GM19463 (cell line): ENCODE data around the gene PRSS50.
"Not testable (repeated sequence)": the region's sequence is repeated elsewhere in the genome, so short reads cannot be mapped to it uniquely, and the experiment has no call there.

Experiments
- ATAC-seq: cut with Tn5 transposase; IDR thresholded peaks from one replicate; pipeline ENCODE4 v1.9.1; 2021; ENCODE audit warnings: mild to moderate bottlenecking, moderate library complexity; ENCODE audit not compliant: unreplicated experiment

Gene PRSS50

DNA sequence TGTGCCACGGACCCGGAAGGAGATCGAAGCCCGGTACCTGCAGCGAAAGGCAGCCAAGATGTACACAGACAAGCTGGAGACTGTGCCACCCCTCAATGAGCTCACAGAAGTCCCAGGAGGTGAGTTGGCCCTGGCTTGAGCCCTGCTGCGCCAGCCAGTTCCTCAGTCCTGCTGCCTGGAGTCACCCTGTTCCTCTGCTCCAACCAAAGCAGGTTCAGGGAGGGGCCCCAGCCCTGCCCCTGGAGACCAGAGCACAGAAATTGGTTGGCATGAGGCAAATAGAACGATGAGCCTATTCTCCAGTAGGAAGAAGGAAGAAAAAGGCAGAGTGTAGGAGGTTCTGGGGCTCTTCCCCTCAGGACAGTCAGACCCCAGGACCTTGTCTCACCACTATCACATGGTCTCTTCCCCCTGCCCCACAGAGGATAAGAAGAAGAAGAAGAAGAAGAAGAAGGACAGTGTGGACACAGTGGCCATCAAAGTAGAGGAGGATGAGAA lies 8.5 kb downstream of the PRSS50 start:
- no peak for ATAC-seq

DNA sequence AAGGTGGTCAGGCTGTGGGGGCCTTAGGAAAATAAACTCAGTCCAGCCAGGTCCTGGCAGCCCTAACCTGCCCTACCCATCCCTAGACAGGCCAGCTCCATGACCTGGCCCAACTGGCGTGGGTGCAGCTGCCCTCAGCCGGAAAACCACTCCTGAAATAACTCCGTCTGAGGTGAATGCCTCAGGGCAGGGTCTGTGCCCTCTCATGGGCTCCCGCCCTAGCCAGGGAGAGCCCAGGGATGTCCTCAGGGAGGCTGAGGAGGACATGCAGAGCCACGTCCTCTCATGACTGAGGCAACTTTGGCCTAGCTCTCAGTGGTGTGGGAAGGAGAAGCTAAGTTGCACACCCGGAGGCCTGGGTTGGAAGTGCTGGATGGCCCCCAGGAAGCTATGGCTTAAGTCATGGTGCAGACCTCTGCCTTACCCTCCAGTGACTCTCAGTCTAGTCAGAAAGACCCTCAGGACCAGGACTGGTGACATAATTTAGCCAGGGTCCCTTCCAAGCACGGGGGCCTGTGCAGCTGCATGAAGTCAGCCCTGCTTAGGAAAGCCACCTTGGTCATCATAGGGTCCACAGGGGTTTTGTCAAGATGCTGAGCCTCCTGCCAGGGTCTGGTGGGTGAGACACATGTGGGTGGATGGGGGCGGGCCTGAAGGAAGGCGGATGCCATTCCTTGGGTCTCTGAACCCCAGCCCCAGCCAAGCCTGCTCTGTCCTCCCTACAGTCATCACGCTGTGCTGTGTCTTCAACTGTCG lies 9.1 kb downstream of the PRSS50 start:
- no peak for ATAC-seq

DNA sequence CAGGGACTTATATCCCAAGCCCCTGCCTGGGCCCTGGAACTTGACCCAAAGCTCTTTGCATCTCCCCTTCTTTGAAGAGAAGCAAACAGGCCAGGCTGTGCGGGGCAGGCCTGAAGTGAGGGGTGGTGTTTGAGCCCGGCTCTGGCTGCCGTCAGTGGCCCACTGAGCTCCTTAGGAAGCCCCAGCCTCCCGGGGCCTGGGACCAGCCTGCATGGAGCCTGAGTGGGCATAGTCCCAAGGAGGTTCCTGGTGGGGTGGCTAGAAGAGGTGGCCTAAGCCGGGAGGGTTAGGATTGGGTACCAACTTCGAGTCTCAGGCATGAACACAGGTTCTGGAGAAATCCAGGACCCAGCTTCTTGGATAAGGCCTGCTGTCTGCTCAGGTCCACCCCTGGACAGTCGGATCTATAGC lies 10.1 kb downstream of the PRSS50 start:
- no peak for ATAC-seq

DNA sequence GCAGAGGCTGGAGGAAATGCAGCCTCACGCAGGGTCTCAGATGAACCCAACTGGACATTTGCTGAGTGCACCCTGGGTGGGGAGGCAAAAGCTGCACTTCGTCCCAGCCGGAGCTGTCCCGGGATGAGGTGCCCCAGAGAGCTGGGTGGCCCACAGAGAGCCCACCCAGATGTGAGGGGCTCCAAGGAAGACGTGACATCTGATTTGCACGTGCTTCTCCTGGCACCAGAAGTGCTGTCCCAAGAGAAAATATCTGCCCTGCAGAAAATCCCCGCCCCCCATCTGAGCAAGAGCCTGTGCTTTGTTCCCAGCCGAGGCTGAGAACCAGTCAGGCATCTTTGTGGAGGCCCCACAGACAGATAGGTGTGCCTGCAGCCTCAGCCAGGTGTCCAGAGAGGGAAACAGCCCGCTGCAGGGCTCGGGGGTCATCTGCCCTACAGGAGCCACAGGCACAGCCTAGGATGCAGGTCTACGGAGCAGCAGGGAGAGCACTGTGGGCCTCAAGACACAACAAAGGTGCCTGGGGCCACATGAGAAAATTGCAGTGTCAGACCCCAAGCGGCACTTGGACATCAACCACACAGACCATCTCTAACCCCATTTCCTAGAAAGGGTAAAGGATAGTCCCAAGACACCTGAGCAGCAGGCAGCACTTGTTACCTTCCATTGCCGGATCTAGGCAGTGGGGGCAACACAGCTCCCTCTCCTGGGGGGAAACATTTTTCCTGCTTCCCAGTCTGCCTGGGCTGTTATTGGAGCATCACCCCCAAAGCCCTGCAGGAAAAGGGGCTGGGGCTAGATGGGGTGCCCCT lies 10.7 kb downstream of the PRSS50 start:
- no peak for ATAC-seq

DNA sequence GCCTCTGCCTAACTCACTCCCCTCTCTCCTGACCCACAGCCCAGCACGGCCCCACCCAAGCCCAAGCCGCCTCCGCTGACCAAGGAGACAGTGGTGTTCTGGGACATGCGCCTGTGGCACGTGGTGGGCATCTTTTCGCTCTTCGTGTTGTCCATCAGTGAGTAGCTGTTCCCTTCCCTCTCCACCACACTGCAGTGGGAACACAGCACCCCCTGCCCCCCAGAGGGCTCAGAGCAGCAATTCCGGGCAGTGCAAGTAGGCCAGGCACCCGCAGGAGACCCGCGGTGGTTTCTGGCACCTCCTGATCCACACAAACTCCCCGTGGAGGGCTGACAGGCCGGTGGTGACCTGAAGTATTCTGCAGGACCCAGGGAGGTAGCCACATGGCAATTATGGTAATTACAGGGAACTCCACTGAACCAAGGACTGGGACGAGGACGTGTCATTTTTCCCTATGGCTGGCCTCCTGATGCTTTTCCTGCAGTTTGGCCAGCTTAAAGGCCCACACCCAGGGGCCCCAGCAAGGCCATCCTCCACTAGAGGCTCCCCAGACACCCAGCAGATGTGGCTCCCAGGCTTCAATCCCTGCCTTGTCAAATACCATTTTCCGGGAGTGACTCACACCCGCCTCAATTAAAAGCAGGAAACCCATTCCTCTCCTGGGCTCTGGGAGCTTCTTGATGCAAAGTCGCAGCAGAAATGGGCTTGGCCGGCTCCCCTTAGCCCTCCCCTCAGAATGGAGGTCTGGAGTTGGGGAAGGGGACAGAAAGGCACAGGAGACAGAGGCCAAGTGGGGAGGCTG lies 11.7 kb downstream of the PRSS50 start:
- no peak for ATAC-seq

DNA sequence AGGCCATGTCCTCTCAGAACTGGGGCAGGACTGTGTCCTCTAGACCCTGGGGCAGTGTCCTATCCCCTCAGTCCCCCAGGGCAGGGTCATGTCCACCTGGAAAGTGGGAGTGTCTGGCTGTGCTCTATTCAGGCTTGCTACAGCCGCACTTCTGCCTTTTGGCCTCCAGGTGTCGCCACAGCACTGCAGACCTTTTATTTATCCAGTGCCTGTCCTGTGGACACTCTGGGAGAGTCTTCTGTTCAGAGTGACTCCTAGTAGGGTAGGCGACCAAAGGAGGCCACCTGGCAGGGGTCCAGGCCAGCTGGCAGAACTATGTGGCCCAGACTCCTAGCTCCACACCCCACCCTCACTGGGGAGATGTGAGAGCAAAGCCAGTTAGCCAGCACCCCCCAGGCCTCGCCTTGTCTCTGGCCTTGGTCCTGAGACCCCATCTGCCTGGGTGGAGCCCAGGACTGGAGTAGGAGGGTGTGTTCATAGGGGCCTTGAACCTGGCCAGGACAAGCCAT lies 12.6 kb downstream of the PRSS50 start:
- no peak for ATAC-seq

DNA sequence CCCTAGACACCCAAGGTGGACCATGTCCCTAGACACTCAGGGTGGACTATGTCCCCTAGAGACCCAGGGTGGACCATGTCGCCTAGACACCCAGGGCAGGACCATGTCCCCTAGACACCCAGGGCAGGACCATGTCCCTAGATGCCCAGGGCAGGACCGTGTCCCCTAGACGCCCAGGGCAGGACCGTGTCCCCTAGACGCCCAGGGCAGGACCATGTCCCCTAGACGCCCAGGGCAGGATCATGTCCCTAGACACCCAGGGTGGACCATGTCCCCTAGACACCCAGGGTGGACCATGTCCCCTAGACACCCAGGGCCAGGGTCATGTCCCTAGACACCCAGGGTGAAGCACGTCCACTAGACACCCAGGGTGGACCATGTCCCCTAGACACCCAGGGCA lies 13.3 kb downstream of the PRSS50 start:
- not testable (repeated sequence) for ATAC-seq

DNA sequence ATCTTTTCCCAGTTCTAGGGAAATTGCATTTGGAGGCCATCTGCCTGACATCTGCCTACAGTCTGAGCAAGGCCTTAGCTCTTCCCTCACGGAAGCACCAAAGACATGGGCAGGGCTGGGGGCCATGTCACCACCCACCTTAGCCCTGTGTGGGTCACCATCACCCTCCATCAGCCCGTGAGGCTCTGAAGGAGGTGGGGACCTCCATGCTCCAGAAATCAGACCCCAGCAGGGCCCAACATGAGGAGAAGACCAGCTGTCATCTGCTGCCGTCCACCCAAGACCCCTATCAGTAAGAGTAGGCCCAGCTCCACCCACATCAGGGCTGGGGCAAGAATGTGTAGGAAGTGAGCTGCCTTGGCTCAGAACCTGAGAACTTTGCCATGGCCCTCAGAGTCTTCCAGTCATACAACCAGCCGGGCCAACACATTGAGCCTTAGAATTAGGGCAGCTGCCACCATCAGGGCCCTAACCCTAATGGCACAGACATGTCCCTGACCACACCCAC lies 14.6 kb downstream of the PRSS50 start:
- no peak for ATAC-seq

DNA sequence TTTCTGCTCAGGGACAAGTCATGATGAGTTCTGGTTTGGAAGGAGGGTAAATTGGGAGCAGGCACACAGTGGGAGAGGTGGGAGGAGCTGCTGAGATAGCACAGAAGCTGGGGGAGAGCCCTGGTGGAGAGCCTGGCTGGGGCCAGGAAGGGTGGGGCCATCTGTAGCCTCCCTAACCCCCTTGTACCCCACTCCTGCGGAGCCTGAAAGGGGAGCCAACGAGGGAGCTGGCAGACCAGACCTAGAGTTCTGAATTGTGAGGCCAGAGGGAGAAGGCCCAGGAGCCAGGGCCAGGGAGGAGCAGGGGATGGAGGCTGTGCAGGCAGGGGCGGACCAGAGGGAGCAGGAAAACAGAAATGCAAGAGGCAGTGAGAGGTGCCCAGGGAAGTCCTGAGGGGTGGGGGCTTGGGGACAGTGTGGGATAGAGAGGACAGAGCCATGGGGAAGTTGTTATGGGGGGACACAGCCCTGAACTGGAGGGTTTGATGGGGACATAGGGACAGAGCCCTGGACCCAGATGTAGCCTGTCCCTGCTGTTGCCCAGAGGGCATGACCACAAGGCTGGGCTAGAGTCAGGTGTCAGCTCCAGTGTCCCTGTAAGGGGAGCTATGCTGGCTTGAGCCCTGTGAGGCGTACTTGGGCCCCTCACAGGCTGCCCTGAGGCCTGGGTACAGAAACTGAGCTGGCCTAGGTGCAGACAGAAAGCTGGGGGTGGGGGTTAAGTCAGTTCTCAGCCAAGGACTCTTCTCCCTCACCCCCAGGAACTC lies 15.2 kb downstream of the PRSS50 start:
- no peak for ATAC-seq

DNA sequence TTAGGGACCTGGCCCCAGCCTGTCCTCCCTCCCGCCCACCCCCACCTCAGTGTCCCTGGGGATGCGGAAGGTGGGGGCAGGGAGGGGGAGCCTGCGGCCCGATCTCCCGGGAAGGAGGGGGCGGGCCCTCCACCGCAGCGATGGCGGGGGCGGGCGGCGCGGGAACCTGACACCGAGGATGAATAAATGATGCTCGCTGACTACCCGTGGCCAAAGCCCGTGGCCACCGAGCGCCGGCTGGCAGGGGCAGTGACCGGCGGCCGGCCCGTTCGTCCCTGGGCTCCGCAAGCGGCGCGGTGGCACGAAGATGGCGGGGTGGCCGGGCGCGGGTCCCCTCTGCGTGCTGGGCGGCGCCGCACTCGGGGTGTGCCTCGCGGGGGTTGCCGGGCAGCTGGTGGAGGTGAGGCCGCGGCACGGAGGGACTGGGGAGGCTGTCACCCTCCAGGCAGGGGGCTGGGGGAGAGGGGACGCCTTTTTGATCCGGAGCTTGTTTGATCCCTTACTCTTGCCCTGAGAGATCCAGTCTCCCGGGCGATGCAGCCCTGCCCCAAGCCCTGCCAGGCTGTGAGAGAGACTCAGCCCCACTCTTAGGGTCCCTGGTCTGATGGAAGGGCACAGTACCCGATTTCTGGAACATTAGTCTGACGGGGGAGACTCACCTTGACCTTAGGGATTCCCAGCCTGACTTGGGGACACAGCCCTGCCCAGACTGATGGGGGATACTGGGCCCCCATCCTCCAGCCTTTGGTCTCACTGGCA lies 16.3 kb downstream of the PRSS50 start, which contains the start of gene TMIE:
TSS of gene TMIE (plus strand) at position 212 of the 759 bp plus-strand sequence. CDS start at position 308, 96 bp downstream.
- ATAC-seq: no peak

DNA sequence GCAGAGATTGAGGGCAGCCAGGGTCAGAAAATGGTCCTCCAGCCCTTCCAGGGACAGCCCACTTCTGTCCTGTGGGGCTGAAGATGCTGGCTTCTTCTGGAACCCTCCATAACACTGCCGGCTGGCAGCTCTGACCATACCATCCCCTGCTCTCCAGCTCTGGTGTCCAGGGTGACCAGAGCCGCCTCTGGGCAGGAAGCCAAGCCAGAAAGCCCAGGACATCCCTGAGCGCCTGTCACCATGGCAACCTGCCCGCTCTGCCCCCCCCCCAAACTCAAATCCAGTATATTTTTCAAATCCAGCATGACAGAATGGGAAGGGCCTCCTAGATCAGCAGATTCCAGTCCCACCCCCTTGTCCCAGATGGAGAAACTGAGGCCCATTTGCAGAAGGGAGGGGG lies 16.9 kb downstream of the PRSS50 start:
- ATAC-seq: no peak

DNA sequence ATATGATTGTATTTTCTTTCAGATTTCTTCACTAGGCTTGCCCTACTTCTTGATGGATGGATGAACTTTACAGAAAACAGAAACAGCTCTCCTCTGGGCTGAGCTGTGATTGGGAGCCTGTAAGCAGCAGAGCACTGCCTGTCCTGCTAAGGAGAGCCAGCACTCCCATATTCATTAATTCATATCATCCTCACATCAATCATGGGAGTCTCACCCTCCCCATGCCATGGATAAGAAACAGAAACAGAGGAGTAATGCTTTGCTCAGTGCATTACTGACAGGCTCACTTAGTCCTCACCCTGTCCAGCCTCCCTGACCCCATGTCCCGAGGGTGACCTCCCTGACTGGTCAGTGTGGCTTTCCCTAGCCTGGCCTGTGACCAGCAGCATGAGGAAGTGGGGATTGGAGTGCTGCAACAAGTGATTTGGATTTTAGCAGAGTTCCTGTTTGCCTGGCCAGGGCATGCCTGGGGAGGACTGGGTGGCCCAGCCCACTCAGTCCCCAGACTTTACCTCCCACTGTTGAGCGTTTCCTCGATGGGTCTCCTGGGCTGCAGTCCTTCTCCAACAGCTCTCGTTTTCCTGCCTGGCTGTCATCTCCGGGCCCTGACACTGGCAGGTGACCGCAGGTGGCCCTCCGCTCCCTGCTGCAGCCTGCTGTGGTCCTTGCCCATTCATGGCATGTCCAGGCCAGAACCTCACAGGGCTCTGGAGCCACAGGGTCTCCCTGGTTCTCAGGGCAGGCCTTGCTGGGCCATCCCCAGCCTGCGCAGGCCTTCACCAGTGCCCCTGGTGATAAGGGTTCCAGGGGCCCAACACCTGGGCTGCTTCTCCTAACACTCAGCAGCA lies 17.8 kb downstream of the PRSS50 start:
- no peak for ATAC-seq

DNA sequence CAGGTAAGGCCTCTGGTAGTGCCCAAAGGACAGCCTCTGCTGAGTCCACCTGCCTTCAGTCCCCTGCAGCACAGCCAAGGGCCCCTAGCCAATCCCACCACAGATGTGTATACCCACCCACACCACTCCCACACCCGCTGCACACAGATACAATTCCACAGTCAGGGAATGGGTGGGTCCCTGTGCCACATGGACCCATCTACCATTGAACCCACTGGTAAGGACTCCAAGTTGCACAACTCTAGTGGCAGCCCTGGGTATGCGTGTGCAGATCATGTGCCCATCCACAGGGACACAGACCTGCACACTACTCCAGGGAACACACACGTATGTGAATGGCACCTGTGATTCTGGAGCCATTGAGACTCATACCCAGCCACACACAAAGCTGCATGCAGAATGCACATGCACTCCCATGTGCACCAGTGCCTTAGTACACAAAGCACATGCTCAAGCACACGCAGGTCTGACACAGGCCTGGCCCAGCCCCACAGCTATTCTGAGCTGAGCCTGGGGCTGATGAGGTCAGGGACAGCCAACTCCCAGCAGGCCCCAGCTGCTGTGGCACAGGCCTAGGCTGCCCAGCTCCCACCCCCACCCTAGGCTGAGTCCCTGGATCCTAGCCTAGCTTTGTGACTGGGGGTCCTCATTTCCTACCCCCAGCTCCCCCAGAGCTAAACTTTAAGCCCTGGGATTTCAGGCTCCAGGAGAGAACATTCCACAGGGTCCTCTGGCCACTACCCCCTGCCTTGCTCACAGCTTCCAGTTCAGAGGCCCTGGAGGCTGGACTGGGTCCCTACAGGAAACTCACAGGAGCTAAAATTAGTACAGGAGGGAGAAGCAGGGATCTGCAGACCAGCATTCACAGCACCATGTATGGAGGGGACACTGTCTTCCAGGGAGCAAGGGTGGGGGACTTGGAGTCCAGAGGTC lies 21.4 kb downstream of the PRSS50 start:
- ATAC-seq: no peak

DNA sequence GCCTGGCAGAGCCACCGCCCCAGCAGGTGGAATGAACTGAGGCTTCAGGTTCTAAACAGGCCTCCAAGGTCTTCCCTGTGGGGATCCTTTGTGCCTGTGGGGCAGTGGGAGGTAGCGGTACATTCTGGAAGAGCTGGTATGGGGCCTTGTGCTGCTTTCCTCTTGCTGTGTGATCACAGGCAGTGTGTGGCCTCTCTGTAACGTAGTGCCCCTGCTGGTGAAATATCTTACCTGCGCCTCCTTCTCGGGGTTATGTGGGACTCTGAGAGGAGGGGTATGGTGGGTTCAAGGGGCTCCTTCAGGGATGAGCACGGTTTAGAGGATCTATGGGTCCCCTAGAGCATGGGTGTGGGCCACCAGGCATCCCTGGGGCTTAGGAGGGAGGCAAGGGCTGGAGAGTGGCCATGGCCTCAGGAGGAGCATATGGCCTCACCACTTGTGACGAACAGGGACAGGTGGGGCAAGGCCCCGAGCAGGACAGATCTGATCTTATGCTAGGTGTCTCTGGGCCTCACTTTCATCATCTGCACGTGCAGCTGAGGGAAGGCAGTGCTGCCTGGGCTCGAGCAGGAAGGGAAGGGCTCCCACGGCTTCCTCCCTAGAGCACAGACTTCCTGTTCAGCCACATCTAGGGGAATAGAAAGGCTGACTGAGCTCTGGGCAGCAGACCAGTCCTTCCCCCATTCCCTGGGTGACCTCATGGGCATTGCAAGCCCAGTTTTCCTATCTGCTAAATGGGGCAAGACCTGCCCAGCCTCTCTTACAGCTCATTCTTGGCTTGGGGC lies 22.3 kb downstream of the PRSS50 start:
- no peak for ATAC-seq

DNA sequence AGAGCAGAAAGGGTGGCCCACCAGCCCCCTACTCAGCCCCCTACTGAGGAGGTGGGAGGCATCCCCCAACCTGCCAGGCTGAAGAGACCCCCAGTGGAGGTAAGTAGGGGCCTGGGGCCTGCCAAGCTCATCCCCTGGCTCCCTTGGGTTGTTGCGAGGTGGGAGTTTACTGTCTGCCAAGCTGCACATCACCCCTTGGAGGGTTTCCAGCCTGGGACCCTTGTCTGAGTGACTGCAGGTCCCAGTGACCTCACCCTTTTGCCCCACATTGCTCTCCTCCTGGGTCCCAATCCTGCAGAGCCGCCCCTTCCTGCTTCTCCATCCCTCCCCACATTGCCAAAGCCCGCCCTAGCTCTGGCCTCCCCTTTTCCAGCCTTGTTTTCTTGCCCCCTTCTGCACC lies 23.1 kb downstream of the PRSS50 start:
- ATAC-seq: no peak

DNA sequence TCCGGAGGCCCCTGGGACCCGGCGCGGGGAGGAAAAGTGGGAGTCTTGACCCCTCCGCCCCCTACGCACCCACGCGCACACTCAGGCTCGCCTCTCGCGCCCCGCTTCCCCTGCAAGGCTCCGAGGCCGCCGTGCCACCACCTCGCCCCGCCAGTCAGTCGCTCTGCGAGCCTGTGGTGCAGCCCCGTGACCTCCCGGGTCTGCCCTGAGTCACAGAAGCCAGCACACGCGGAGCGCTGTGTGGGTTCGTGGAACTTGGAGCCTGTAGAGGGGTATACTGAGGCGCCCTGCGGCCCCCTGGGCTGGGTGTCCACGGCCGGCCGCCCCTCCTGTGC lies 23.8 kb downstream of the PRSS50 start:
- no peak for ATAC-seq
